ENCODE results near the gene KRTAP12-4.
"Not testable (repeated sequence)": the region's sequence is repeated elsewhere in the genome, so short reads cannot be mapped to it uniquely, and the experiment has no call there.

The KRTAP12-4 gene

GRCh38 chr21:44628707-44629391, 25.6 kb downstream of the KRTAP12-4 start:
- no peak for DNase-seq

- DNase-seq, result not testable (repeated sequence)
Measured at GRCh38 chr21:44627831-44628233, 26.6 kb downstream of the KRTAP12-4 start.

DNA sequence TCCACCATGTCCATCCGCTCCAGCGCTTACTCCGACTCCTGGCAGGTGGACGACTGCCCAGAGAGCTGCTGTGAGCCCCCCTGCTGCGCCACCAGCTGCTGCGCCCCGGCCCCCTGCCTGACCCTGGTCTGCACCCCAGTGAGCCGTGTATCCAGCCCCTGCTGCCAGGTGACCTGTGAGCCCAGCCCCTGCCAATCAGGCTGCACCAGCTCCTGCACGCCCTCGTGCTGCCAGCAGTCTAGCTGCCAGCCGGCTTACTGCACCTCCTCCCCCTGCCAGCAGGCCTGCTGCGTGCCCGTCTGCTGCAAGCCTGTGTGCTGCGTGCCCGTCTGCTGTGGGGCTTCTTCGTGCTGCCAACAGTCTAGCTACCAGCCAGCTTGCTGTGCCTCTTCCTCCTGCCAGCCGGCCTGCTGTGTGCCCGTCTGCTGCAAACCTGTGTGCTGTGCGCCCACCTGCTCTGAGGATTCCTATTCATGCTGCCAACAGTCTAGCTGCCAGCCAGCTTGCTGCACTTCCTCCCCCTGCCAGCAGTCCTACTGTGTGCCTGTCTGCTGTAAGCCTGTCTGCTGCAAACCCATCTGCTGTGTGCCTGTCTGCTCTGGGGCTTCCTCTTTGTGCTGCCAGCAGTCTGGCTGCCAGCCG, 27.2 kb downstream of the KRTAP12-4 start:
- not testable (repeated sequence) for DNase-seq

- no peak for DNase-seq
Measured at GRCh38 chr21:44626673-44627143, 27.8 kb downstream of the KRTAP12-4 start, which contains the start of gene KRTAP10-9. Gene KRTAP10-9, plus strand, starts transcription at chr21:44627093. Its CDS starts 79 bp downstream, at chr21:44627172.

GRCh38 chr21:44626262-44626661, 28.2 kb downstream of the KRTAP12-4 start:
- no peak for DNase-seq

DNA sequence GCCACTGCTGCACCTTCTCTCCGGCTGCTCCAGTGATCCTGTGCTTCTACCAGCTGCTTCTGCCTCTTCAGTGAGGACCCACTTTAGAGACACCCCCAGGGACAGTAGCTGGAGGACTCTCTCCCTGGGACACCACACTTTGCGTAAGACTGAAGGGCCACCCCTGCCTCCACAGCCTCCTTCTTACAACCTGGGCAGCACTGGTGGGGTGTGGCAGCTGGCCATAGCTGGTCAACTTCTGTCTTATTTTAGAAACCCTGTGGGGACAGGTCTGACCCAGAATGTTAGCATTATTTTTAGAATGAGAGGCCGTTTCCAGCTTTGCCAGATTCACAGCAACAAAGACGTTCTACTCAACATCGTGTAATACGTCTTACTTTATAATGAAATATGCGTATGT, 28.7 kb downstream of the KRTAP12-4 start:
- no peak for DNase-seq

DNA sequence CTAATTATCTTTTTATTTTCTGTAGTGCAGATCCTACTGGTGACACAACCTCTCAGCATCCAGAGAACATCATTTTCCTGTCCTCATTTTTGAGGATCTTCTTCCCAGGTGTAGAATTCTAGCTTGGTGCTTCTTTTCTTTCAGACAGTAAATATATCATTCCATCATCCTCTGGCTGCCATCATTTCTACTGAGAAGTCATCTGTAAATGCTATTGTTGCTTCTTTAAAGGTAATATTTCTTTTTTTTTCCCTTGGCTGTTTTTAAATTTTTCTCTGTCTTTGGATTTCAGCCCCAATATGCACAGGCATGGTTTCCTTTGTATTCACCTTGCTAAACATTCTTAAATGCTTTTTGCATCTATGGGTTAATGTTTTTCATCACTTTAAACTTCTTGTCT, 30.9 kb downstream of the KRTAP12-4 start:
- DNase-seq, result no peak

DNA sequence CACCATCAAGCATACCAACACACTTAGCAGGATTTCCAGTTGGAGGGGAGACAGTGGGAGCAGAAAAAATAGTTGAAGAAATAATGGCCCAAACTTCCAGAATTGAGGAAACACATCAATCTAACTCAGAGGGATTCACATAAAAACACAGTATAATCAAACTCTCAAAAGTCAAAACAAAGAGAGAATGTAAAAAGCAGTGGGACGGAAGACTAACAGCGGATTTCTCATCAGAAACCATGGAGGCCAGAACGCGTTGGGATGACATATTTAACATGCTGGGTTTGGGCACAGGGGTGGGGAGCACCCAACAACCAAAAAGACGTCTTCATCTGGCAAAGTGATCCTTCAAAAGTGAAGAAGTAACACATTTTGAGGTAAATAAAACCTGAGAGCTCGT, 34.6 kb downstream of the KRTAP12-4 start:
- DNase-seq, result no peak

DNA sequence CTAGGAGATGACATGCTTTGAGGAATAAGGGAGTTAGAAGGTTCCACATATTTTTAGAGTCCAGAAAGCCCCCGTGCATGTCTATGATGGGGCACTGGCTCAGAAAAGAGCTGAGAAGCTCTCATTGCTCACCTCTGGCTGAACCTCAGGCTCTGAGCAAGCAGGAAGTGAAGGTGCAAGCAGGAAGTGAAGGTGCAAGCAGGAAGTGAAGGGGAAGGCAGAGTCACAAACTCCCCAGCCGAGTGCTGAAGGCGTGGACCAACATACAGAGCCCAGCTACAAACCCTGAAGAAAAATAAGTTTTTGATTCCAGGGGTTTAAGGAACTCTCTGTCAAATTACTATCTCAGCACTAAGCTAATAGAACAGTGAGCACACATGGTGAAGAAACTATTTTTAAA, 35.5 kb downstream of the KRTAP12-4 start:
- no peak for DNase-seq

DNA sequence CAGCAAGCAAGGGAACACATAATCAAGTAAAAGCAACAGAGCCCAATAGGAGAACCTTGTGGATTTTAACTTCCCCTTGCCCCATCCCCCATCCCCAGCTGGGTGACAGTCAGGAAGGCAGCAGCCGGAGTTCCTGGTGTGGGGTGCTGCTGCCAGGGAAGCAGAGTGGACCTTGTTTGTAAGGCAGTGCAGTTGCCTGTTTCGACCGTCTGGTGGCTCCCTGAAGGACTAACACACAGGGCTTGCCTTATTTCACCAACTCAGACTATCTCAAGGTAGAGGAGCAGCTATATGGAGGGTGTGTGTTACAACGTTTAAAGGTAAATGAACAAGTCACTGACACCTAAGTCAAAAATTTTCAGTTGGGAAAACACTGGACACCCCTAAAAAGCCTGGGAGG, 36.0 kb downstream of the KRTAP12-4 start:
- no peak for DNase-seq

DNA sequence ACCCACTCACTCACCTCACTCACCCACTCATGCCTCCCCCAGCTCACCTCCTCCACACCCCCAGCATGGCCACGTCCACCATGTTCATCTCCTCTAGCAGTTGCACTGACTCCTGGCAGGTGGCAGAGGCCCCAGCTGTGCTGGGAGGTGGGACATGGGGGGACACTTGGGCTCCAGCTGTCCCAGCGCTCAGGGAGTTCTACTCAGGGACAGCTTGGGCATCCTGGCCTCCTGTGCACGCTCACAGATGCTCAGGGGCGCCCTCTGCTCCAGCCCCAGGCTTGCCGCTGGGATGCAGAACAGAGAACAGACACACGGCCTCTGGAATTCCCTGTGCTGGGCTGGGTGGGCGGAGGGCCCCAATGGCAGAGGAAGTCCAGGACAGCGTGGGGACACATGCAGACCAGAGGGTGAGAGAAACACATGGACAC, 37.4 kb downstream of the KRTAP12-4 start:
- DNase-seq, result no peak

- DNase-seq, result no peak
Measured at GRCh38 chr21:44616591-44616926, 37.9 kb downstream of the KRTAP12-4 start.

DNA sequence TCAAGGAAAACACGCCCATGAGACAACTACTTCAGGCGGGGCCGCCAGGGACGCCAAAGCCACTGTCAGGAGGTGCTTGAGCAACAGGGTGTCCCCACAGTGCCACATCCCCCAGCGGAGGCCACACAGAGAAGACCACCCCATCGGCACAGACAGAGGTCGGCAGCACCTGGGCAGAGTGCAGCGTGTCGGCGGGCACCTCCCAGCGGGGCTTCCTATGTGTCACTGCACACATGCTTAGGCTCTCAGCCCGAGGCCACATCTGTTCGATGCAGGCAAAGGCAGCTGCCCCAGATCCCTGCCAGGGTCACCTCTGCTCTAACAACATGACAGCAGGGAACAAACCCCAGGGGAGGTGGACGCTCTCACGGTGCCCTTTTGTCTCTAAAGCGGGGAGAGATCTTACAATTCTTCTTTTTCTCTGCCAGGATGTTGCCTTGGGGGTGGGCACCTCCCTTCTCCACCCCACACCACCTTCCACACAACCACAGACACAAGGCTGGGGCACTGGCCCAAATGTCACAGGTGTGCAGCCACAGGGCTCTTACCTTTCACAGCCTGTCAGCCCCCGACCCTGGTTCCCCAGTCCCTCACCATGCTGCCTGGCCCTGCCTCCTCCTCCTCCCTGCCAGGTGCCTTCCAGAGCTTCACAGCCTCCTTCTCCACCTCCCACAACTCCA, 38.4 kb downstream of the KRTAP12-4 start:
- DNase-seq, result no peak

DNA sequence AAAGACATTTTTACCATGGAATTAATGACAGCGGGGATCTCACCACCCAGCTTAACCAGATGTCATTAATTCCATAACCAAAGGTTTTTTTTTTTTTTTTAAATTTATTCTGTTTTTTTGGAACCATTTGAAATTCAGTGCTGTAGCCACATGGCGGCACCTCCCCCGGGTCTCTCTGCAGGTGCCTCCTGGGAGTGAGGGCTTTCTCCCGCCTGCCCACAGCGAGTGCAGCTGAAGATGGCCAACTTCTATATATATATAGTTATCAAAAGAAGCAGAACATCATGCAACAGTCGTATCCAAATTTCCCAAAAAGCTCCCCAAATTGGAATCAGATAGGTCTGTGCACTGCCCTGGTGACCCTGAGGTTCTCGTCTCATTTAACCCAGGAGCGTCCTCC, 39.0 kb downstream of the KRTAP12-4 start:
- no peak for DNase-seq

DNA sequence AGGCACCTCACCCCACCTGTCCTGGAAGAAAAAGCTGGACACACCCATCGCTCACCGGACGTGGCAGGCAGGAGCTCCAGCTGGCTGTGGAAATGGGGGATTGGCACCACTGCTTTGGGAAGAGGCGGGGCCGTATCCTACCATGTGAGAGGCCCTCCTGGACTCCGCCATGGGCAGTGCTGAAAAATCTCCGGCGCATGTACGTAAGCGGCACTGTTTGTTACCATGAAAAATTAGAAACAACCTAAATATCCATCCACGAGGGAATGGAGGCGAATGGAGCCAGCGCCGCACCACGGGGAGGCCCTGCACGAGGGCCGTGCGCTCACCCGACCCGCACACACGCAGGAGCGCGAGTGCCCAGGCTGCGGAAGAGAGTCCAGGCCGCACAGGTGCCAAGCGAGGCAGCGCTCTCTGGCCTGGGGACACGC, 39.5 kb downstream of the KRTAP12-4 start:
- no peak for DNase-seq

- DNase-seq, result no peak
Measured at GRCh38 chr21:44614161-44614631, 40.3 kb downstream of the KRTAP12-4 start.

DNA sequence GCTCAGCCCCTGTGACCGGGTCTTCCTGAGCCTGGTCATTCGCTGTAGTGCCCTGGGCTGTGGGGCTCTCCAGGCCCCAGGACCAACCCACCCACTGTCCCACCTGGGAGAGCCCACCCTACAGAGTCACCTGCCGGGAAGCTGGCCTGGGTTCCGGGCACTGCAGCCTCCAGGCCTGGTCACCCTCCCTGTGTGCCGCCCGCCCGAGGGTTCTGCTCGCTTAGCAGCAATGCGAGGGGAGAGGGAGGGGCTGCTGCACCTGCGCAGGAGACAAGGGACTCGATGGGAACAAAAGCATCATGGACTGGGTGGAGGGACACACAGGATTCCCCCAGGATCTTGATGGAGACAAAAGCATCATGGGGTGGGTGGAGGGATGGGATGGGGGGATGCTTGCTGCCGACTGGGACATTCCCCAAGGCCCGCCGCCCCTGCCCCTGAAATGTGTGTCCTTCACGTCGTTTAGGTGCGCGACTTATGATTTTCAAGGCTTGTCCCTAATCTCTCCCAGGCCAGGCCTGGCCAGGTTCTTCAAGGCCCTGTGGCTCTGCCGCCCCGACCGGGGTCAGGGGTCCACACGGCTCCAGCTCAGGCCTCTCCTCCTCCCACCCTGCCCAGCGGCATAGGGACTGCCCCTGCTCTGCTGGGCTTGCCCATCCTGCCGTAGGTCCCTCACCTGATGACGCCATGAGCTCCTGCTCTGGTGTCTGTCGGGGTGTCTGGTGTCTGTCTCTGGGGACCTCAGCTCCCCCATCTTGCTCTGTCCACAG, 40.9 kb downstream of the KRTAP12-4 start:
- no peak for DNase-seq

GRCh38 chr21:44612669-44613229, 41.7 kb downstream of the KRTAP12-4 start:
- DNase-seq, result no peak

DNA sequence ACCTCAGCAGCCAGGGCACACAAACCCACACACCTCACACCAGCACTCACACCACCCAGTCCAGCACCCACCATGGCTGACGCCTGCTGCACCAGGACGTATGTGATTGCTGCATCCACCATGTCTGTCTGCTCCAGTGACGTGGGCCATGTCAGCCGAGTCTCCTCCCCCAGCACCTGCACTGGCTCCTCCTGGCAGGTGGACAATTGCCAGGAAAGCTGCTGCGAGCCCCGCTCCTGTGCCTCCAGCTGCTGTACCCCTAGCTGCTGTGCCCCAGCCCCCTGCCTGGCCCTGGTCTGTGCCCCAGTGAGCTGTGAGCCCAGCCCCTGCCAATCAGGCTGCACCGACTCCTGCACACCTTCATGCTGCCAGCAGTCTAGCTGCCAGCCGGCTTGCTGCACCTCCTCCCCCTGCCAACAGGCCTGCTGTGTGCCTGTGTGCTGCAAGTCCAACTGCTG, 42.4 kb downstream of the KRTAP12-4 start, which contains the start of gene KRTAP10-8:
Gene KRTAP10-8, plus strand, starts transcription at position 51 of the 458 bp plus-strand sequence. Its CDS starts 22 bp downstream, at position 73.
- no peak for DNase-seq

GRCh38 chr21:44611551-44611950, 42.9 kb downstream of the KRTAP12-4 start:
- DNase-seq, result no peak

DNA sequence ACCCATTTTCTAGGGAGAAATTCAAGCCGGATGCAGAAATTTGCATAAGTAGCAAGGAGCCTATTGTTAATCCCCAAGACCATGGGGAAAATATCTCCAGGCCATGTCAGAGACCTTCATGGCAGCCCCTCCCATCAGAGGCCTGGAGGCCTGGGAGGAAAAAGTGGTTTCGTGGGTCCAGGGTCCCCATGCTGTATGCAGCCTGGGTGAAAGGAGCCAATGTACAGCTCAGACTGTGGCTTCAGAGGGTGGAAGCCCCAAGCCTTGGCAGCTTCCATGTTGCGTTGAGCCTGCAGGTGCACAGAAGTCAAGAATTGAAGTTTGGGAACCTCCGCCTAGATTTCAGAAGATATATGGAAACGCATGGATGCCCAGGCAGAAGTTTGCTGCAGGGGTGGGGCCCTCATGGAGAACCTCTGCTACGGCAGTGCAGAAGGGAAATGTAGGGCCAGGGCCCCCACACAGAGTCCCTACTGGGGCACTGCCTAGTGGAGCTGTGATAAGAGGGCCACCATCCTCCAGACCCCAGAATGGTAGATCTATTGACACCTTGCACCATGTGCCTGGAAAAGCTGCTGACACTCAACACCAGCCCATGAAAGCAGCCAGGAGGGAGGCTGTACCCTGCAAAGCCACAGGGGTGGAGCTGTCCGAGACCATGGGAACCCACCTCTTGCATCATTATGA, 44.2 kb downstream of the KRTAP12-4 start:
- not testable (repeated sequence) for DNase-seq

- DNase-seq, result no peak
Measured at GRCh38 chr21:44609193-44609592, 45.3 kb downstream of the KRTAP12-4 start.

All from AML-193 (cell line).